Psoas muscle (tissue), 8 donors: ENCODE data around the gene DIP2C. TPM values are rescaled to one million over a fixed set of nuclear protein-coding genes. Genes with fewer than 3 reads are reported as not detected.

ENCODE experiments used
- ATAC-seq, 4 donors: fragments of 200-7000 bp; cut with Tn5 transposase; one replicate each; pipeline ENCODE4 v1.9.1; 2020; ENCODE audit warnings: moderate library complexity in 3 of 4, mild to moderate bottlenecking in 2 of 4
- DNase-seq, 2 donors: peaks; one replicate each; pipeline ENCODE4 v3.0.0-alpha.2; 2020
- H3K27ac ChIP-seq: fragments of 200-600 bp; one replicate; pipeline ENCODE4 v1.8.0; 2022
- H3K27me3 ChIP-seq, 3 donors: fragments of 200-600 bp in 1 of 3; one replicate each; pipeline versions ENCODE4 v1.6.1 to v1.8.0; 2013 to 2022; ENCODE audit warnings: low read length in 2 of 3, mild to moderate bottlenecking in 2 of 3, moderate library complexity in 1 of 3; ENCODE audit not compliant: insufficient read depth in 3 of 3
- H3K36me3 ChIP-seq, 2 donors: fragments of 200-600 bp in 1 of 2; one replicate each; pipeline versions ENCODE4 v1.6.1 to v1.8.0; 2013 to 2022; ENCODE audit warnings: low read depth in 1 of 2, mild to moderate bottlenecking in 1 of 2, moderate library complexity in 1 of 2; ENCODE audit not compliant: insufficient read depth in 1 of 2
- H3K4me1 ChIP-seq: fragments of 200-600 bp; one replicate; pipeline ENCODE4 v1.8.0; 2022
- H3K4me3 ChIP-seq: fragments of 200-600 bp; one replicate; pipeline ENCODE4 v1.8.0; 2022; ENCODE audit warnings: mild to moderate bottlenecking
- H3K9me3 ChIP-seq: fragments of 200-600 bp; one replicate; pipeline ENCODE4 v1.8.0; 2022
- CTCF ChIP-seq: fragments of 200-600 bp; IDR thresholded peaks from one replicate; pipeline ENCODE4 v1.8.0; 2022; ENCODE audit warnings: antibody characterized with exemption
- WGBS, 3 donors: extraction: QIAGEN DNeasy Blood & Tissue Kit; methylation state at CpG; one replicate each; pipeline versions ENCODE4 v1.1.6 to v1.1.7; 2013; 5-methylcytosine and 5-hydroxymethylcytosine counted together
- intact Hi-C, 2 donors: fragments of 100-400 bp; cut with DNase I; formaldehyde crosslinking; loops; one replicate each; pipeline versions ENCODE4 v1.11.0 to v1.14.2; 2022
- polyA plus RNA-seq, 3 donors: library from polyadenylated mRNA; stranded (reverse); fragments of 200-250 nt; gene quantifications; one replicate each; pipeline ENCODE4 v1.2.3, GENCODE V29; 2013
- total RNA-seq, 4 donors: library from RNA; stranded (reverse); fragmentation: NEBNext Ultra II Directional in 2 of 4; extraction: Animal tissue kit (Norgen Biotek cat#: 25700) in 2 of 4; gene quantifications; one replicate each; pipeline versions ENCODE4 v1.2.1 to v1.2.4, GENCODE V29; 2021 to 2023
- donor health status: healthy with polysubstance abuse.
- donor health status: DM: no; HTN: no; CAD: no; lungs with moderate emphysema.
- donor health status: Bipolar disorder and iron deficiency.
- donor health status: healthy.
- donor health status: DM: yes; HTN: yes; CAD: no.
- donor health status: DM: no; HTN: no; CAD: no.
- donor health status: DM: no; HTN: no; CAD: no.
- donor health status: DM: yes; HTN: yes; CAD: no.

DIP2C gene
- total and polyA plus RNA-seq, 7 donors: 7.7 to 32.0 (median 25.0) TPM

GRCh38 chr10:569961-570627, 119.4 kb downstream of the DIP2C start:
- ATAC-seq (no peak), DNase-seq (no peak)
- intact Hi-C loops: no loop called here
- WGBS, 3 donors: 96 to 98% (median 97%) methylated on average over 7 of the region's 7 CpGs
- H3K9me3 ChIP-seq: no peaks in the 10 kb centered on the region
- no peak for TF ChIP-seq CTCF
- peaks cover 14% of the 10 kb centered on the region for H3K4me1 ChIP-seq
- no peaks in the 10 kb centered on the region for H3K27me3 ChIP-seq
- no peaks in the 10 kb centered on the region for H3K36me3 ChIP-seq
- no peak overlapping the region for H3K27ac ChIP-seq
- H3K4me3 ChIP-seq: no peak overlapping the region

DNA sequence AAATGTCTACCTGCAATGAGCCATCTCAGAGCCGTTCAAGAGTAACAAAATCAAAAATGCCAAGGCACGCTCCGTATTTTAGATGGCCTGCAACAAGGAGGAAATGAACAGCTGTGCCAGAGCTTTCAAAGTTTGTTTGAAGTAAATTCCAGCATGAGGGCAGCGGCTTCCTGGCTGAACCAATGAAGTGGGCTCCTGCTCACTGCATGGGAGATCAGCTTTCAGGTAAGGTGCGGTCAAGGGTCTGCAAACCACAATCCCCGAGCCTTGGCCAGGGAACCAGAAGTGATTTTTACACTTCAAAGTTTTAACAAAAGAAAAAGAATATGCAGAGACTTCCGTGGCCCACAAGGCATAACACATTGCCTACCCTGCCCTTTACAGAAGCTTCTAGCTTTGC, 120.6 kb downstream of the DIP2C start:
- no peaks in the 10 kb centered on the region for H3K9me3 ChIP-seq
- intact Hi-C loops: no loop called here
- 88 to 93% (median 91%) methylated on average over 7 of the region's 7 CpGs for WGBS, 3 donors
- peaks cover 10% of the 10 kb centered on the region for H3K4me1 ChIP-seq
- no peak for ATAC-seq
- no peak for DNase-seq
- no peak overlapping the region for H3K4me3 ChIP-seq
- H3K27ac ChIP-seq: no peak overlapping the region
- H3K27me3 ChIP-seq: no peaks in the 10 kb centered on the region
- TF ChIP-seq CTCF: no peak
- no peaks in the 10 kb centered on the region for H3K36me3 ChIP-seq

DNA sequence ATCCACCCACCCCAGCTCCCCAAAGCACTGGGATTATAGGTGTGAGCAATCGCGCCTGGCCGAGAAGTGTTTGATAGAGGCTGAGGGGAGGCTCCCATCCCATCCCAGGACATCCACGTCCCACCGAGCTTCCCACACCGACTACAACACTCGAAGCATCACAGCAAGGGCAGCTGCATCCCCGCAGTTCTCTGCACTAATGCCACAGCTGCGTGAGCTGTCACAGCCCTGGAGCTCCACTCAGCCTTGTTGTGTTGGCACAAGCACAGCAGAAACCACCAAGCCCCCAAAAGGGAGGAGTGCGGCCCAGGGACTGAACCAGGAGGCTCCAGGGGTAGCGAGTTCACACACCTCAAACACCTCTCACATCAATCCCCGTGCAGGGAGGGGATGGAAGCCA, 121.6 kb downstream of the DIP2C start:
- no peaks in the 10 kb centered on the region for H3K9me3 ChIP-seq
- H3K4me3 ChIP-seq: no peak overlapping the region
- peaks cover 17% of the 10 kb centered on the region for H3K4me1 ChIP-seq
- TF ChIP-seq CTCF: no peak
- no peaks in the 10 kb centered on the region for H3K27me3 ChIP-seq
- intact Hi-C loops: no loop called here
- 73 to 81% (median 78%) methylated on average over 12 of the region's 12 CpGs for WGBS, 3 donors
- DNase-seq: no peak
- H3K36me3 ChIP-seq: no peaks in the 10 kb centered on the region
- no peak for ATAC-seq
- H3K27ac ChIP-seq: no peak overlapping the region

- intact Hi-C loops: no loop called here
- Histone ChIP-seq H3K4me3 (no peak overlapping the region), H3K27me3 (no peaks in the 10 kb centered on the region), H3K4me1 (peaks cover 19% of the 10 kb centered on the region), H3K9me3 (no peaks in the 10 kb centered on the region), H3K36me3 (no peaks in the 10 kb centered on the region), H3K27ac (no peak overlapping the region)
- no peak for TF ChIP-seq CTCF
- 93 to 95% (median 94%) methylated on average over 22 of the region's 22 CpGs for WGBS, 3 donors
- DNase-seq: no peak
- ATAC-seq: no peak
Measured at GRCh38 chr10:566241-566885, 123.1 kb downstream of the DIP2C start.
